HG03064 (cell line): Measurements from ENCODE around the gene LDLRAP1.

Experiments
- ATAC-seq: cut with Tn5 transposase; IDR thresholded peaks from one replicate; pipeline ENCODE4 v1.9.1; 2021; ENCODE audit warnings: low read depth; ENCODE audit not compliant: unreplicated experiment

LDLRAP1 gene

GRCh38 chr1:25618433-25618808, 75.0 kb downstream of the LDLRAP1 start:
- ATAC-seq = no peak
